Spleen (tissue), 11 donors: ENCODE data around the gene KLHL26. TPM values are rescaled to one million over a fixed set of nuclear protein-coding genes. Genes with fewer than 3 reads are reported as not detected.

Source experiments
- DNase-seq: peaks from one replicate; pipeline ENCODE4 v3.0.0-alpha.2; 2020
- H3K27ac ChIP-seq, 8 donors: fragments of 200-600 bp; sonication (generic) in 7 of 8; 1 replicate in 4 of 8; 2 replicates in 4 of 8; pipeline versions ENCODE4 v1.5.0 to v1.8.0; 2016 to 2021; ENCODE audit warnings: inconsistent platforms in 4 of 8, mild to moderate bottlenecking in 4 of 8, moderate library complexity in 1 of 8
- H3K27me3 ChIP-seq, 7 donors: fragments of 200-600 bp; sonication (generic) in 6 of 7; replicated peaks in 1 of 7; 1 replicate in 4 of 7; 2 replicates in 3 of 7; pipeline versions ENCODE4 v1.5.0 to v1.8.0; 2016 to 2021; ENCODE audit warnings: inconsistent platforms in 3 of 7, mild to moderate bottlenecking in 1 of 7
- H3K36me3 ChIP-seq, 6 donors: fragments of 200-600 bp; sonication (generic) in 5 of 6; 1 replicate in 4 of 6; 2 replicates in 2 of 6; pipeline versions ENCODE4 v1.5.0 to v1.8.0; 2016 to 2021; ENCODE audit warnings: inconsistent platforms in 2 of 6
- H3K4me1 ChIP-seq, 6 donors: fragments of 200-600 bp; sonication (generic) in 5 of 6; 1 replicate in 3 of 6; 2 replicates in 3 of 6; pipeline versions ENCODE4 v1.5.0 to v1.8.0; 2016 to 2021; ENCODE audit warnings: inconsistent platforms in 3 of 6
- H3K4me3 ChIP-seq, 8 donors: fragments of 200-600 bp; sonication (generic) in 7 of 8; 1 replicate in 4 of 8; 2 replicates in 4 of 8; pipeline versions ENCODE4 v1.5.0 to v1.8.0; 2016 to 2021; ENCODE audit warnings: inconsistent platforms in 4 of 8, mild to moderate bottlenecking in 4 of 8, moderate library complexity in 2 of 8
- H3K9me3 ChIP-seq, 8 donors: fragments of 200-600 bp; sonication (generic) in 7 of 8; 1 replicate in 4 of 8; 2 replicates in 4 of 8; pipeline versions ENCODE4 v1.5.0 to v1.8.0; 2016 to 2021; ENCODE audit warnings: inconsistent platforms in 4 of 8
- CTCF ChIP-seq, 11 experiments: fragments of 200-600 bp in 7 of 11; fragments of 450-650 bp in 4 of 11; sonication (generic) in 4 of 11; IDR thresholded peaks in 8 of 11; conservative IDR thresholded peaks in 3 of 11; 1 replicate in 7 of 11; 2 replicates in 4 of 11; pipeline versions ENCODE4 v1.4.0 to v1.8.0; 2016 to 2021; ENCODE audit warnings: antibody characterized with exemption in 11 of 11, inconsistent platforms in 4 of 11, mild to moderate bottlenecking in 1 of 11
- POLR2A ChIP-seq, 3 donors: fragments of 450-650 bp; IDR thresholded peaks; one replicate each; pipeline ENCODE4 v1.5.1; 2017; ENCODE audit warnings: antibody characterized with exemption in 3 of 3, mild to moderate bottlenecking in 1 of 3
- POLR2AphosphoS5 ChIP-seq, 3 donors: sonication (generic); formaldehyde crosslinking; IDR thresholded peaks; one replicate each; pipeline ENCODE4 v1.5.1; 2017; ENCODE audit warnings: antibody characterized with exemption in 3 of 3
- WGBS, 5 donors: extraction: QIAGEN DNeasy Blood & Tissue Kit in 3 of 5; methylation state at CpG; one replicate each; pipeline versions ENCODE4 v1.1.5 to v1.1.7; 2013 to 2018; 5-methylcytosine and 5-hydroxymethylcytosine counted together
- intact Hi-C: fragments of 100-400 bp; cut with DNase I; formaldehyde crosslinking; loops from one replicate; pipeline ENCODE4 v1.15.0; 2023; ENCODE audit warnings: low total_unique reads
- polyA plus RNA-seq, 3 donors: library from polyadenylated mRNA; stranded (reverse); fragments of 200-250 nt; gene quantifications; one replicate each; pipeline ENCODE4 v1.2.1, GENCODE V29; 2013
- total RNA-seq, 7 donors: library from RNA; depleted of rRNA in 3 of 7; stranded (reverse); fragments of >200 nt in 3 of 7; fragmentation: NEBNext Ultra II Directional in 4 of 7; extraction: Animal tissue kit (Norgen Biotek cat#: 25700) in 4 of 7; gene quantifications; one replicate each; pipeline versions ENCODE4 v1.1.0 to v1.2.1, GENCODE V29; 2016 to 2021
- donor health status: healthy with polysubstance abuse.
- donor health status: DM: no; HTN: no; CAD: no; lungs with moderate emphysema.
- donor health status: DM: no; HTN: no; CAD: no.
- donor health status: Bipolar disorder and iron deficiency.
- donor health status: healthy.
- donor health status: DM: no; HTN: no; CAD: no.
- donor health status: DM: yes; HTN: yes; CAD: no.

KLHL26 gene
- total and polyA plus RNA-seq, 10 donors, result 1.7 to 23.1 (median 7.2) TPM

- no peaks in the 10 kb centered on the region for H3K9me3 ChIP-seq
- H3K27me3 ChIP-seq, result peaks cover 22 to 98% (median 71%) of the 10 kb centered on the region in 7 donors
- H3K4me3 ChIP-seq, result no peak overlapping the region
- no peak overlapping the region for H3K27ac ChIP-seq
- no peak for DNase-seq
- WGBS, 5 donors, result 19 to 30% (median 20%) methylated on average over 8 to 23 of the region's 23 CpGs
- TF ChIP-seq POLR2AphosphoS5 (IDR thresholded peaks at IDR 0.05) (no peak), POLR2A (IDR thresholded peaks at IDR 0.05) (no peak), CTCF (IDR thresholded peaks at IDR 0.05 in 8 of 11, conservative IDR thresholded peaks at IDR 0.05 in 3 of 11) (no peak)
- peaks cover 22 to 37% (median 32%) of the 10 kb centered on the region in 6 donors for H3K4me1 ChIP-seq
- H3K36me3 ChIP-seq, result no peaks in the 10 kb centered on the region
- intact Hi-C loops, result no loop called here
Measured at GRCh38 chr19:18613589-18614234, 23.1 kb upstream of the KLHL26 start.

GRCh38 chr19:18616023-18616422 is 20.8 kb upstream of the KLHL26 start:
- Histone ChIP-seq H3K9me3 (no peaks in the 10 kb centered on the region), H3K4me3 (no peak overlapping the region), H3K36me3 (no peaks in the 10 kb centered on the region), H3K27me3 (peaks cover 10 to 90% (median 48%) of the 10 kb centered on the region in 7 donors), H3K27ac (no peak overlapping the region), H3K4me1 (peaks cover 16 to 30% (median 25%) of the 10 kb centered on the region in 6 donors)
- 85 to 95% (median 91%) methylated on average over 3 of the region's 3 CpGs for WGBS, 5 donors
- TF ChIP-seq CTCF (IDR thresholded peaks at IDR 0.05 in 8 of 11, conservative IDR thresholded peaks at IDR 0.05 in 3 of 11) (no peak), POLR2AphosphoS5 (IDR thresholded peaks at IDR 0.05) (no peak), POLR2A (IDR thresholded peaks at IDR 0.05) (no peak)
- no peak for DNase-seq
- intact Hi-C loops, result no loop called here

GRCh38 chr19:18617562-18617961 is 19.3 kb upstream of the KLHL26 start:
- DNase-seq, result no peak
- peaks cover under 1 to 14% (median 9%) of the 10 kb centered on the region in 6 donors for H3K4me1 ChIP-seq
- H3K27ac ChIP-seq, result no peak overlapping the region
- no peaks in the 10 kb centered on the region for H3K36me3 ChIP-seq
- intact Hi-C loops, result no loop called here
- no peaks in the 10 kb centered on the region for H3K9me3 ChIP-seq
- no peak overlapping the region for H3K4me3 ChIP-seq
- TF ChIP-seq POLR2AphosphoS5 (IDR thresholded peaks at IDR 0.05) (no peak), CTCF (IDR thresholded peaks at IDR 0.05 in 8 of 11, conservative IDR thresholded peaks at IDR 0.05 in 3 of 11) (no peak), POLR2A (IDR thresholded peaks at IDR 0.05) (no peak)
- H3K27me3 ChIP-seq, result peaks cover 0 to 75% (median 33%) of the 10 kb centered on the region in 7 donors

GRCh38 chr19:18618236-18618635 is 18.6 kb upstream of the KLHL26 start:
- no peak for TF ChIP-seq POLR2AphosphoS5 (IDR thresholded peaks at IDR 0.05)
- no peak for TF ChIP-seq POLR2A (IDR thresholded peaks at IDR 0.05)
- no peak for TF ChIP-seq CTCF (IDR thresholded peaks at IDR 0.05 in 8 of 11, conservative IDR thresholded peaks at IDR 0.05 in 3 of 11)
- peaks cover 0 to 68% (median 26%) of the 10 kb centered on the region in 7 donors for H3K27me3 ChIP-seq
- no peaks in the 10 kb centered on the region for H3K9me3 ChIP-seq
- WGBS, 5 donors, result 85 to 98% (median 91%) methylated on average over 2 to 13 of the region's 13 CpGs
- peaks cover 0 to 7% (median 3%) of the 10 kb centered on the region in 6 donors for H3K4me1 ChIP-seq
- DNase-seq, result no peak
- no peak overlapping the region for H3K27ac ChIP-seq
- H3K36me3 ChIP-seq, result no peaks in the 10 kb centered on the region
- intact Hi-C loops, result no loop called here
- no peak overlapping the region for H3K4me3 ChIP-seq
